ENCODE data around the gene SNX6. TPM values are rescaled to one million over a fixed set of nuclear protein-coding genes. Genes with fewer than 3 reads are reported as not detected.
"Not testable (repeated sequence)": the region's sequence is repeated elsewhere in the genome, so short reads cannot be mapped to it uniquely, and the experiment has no call there.

The SNX6 gene
- polyA plus RNA-seq (ENCODE audit: insufficient read length in 3 of 3) = 100 to 1,000 TPM; 101 to 139 (median 119) TPM
- long read RNA-seq, donor 1, transcript SNX6-201 (14 exons, 2,001 nt) = major isoform, 18 of 39 reads
- long read RNA-seq, donor 1, transcript SNX6-202 (13 exons, 3,398 nt) = minor isoform, 11 of 39 reads
- long read RNA-seq, donor 1, partial matches to known transcripts = 10 of 39 reads
- long read RNA-seq, donor 1, other reads (novel, unspliced or antisense) = 0 of 39 reads
- long read RNA-seq, donor 2, transcript SNX6-201 (14 exons, 2,001 nt) = major isoform, 19 of 41 reads
- long read RNA-seq, donor 2, transcript SNX6-202 (13 exons, 3,398 nt) = minor isoform, 7 of 41 reads
- long read RNA-seq, donor 2, partial matches to known transcripts = 15 of 41 reads
- long read RNA-seq, donor 2, other reads (novel, unspliced or antisense) = 0 of 41 reads
- long read RNA-seq, donor 3, transcript SNX6-201 (14 exons, 2,001 nt) = major isoform, 34 of 60 reads
- long read RNA-seq, donor 3, transcript SNX6-202 (13 exons, 3,398 nt) = minor isoform, 10 of 60 reads
- long read RNA-seq, donor 3, partial matches to known transcripts = 15 of 60 reads
- long read RNA-seq, donor 3, other reads (novel, unspliced or antisense) = 0 of 60 reads
- long read RNA-seq, donor 4, transcript SNX6-201 (14 exons, 2,001 nt) = major isoform, 25 of 42 reads
- long read RNA-seq, donor 4, transcript SNX6-202 (13 exons, 3,398 nt) = minor isoform, 8 of 42 reads
- long read RNA-seq, donor 4, partial matches to known transcripts = 8 of 42 reads
- long read RNA-seq, donor 4, other reads (novel, unspliced or antisense) = 0 of 42 reads
- long read RNA-seq, donor 5 = 0 reads
- long read RNA-seq, donor 6, transcript SNX6-201 (14 exons, 2,001 nt) = major isoform, 15 of 35 reads
- long read RNA-seq, donor 6, partial matches to known transcripts = 17 of 35 reads
- long read RNA-seq, donor 6, other reads (novel, unspliced or antisense) = 0 of 35 reads
- long read RNA-seq, donor 7, transcript SNX6-202 (13 exons, 3,398 nt) = minor isoform, 6 of 88 reads
- long read RNA-seq, donor 7, transcript SNX6-201 (14 exons, 2,001 nt) = major isoform, 27 of 88 reads
- long read RNA-seq, donor 7, partial matches to known transcripts = 50 of 88 reads
- long read RNA-seq, donor 7, other reads (novel, unspliced or antisense) = 5 of 88 reads
- long read RNA-seq, donor 8 = 0 reads
- long read RNA-seq, donor 9, transcript SNX6-202 (13 exons, 3,398 nt) = minor isoform, 6 of 44 reads
- long read RNA-seq, donor 9, transcript SNX6-201 (14 exons, 2,001 nt) = major isoform, 22 of 44 reads
- long read RNA-seq, donor 9, partial matches to known transcripts = 16 of 44 reads
- long read RNA-seq, donor 9, other reads (novel, unspliced or antisense) = 0 of 44 reads
- long read RNA-seq, donor 10, transcript SNX6-202 (13 exons, 3,398 nt) = minor isoform, 5 of 46 reads
- long read RNA-seq, donor 10, transcript SNX6-201 (14 exons, 2,001 nt) = major isoform, 28 of 46 reads
- long read RNA-seq, donor 10, partial matches to known transcripts = 13 of 46 reads
- long read RNA-seq, donor 10, other reads (novel, unspliced or antisense) = 0 of 46 reads
- long read RNA-seq, donor 11, transcript SNX6-201 (14 exons, 2,001 nt) = major isoform, 25 of 34 reads
- long read RNA-seq, donor 11, partial matches to known transcripts = 6 of 34 reads
- long read RNA-seq, donor 11, other reads (novel, unspliced or antisense) = 0 of 34 reads
- long read RNA-seq, donor 12, transcript SNX6-201 (14 exons, 2,001 nt) = major isoform, 8 of 11 reads
- long read RNA-seq, donor 12, partial matches to known transcripts = 0 of 11 reads
- long read RNA-seq, donor 12, other reads (novel, unspliced or antisense) = 0 of 11 reads
- long read RNA-seq, donor 13 = 0 reads
- long read RNA-seq, donor 14, transcript SNX6-201 (14 exons, 2,001 nt) = major isoform, 21 of 35 reads
- long read RNA-seq, donor 14, transcript SNX6-202 (13 exons, 3,398 nt) = minor isoform, 9 of 35 reads
- long read RNA-seq, donor 14, partial matches to known transcripts = 5 of 35 reads
- long read RNA-seq, donor 14, other reads (novel, unspliced or antisense) = 0 of 35 reads
- long read RNA-seq, donor 15, transcript SNX6-201 (14 exons, 2,001 nt) = major isoform, 8 of 11 reads
- long read RNA-seq, donor 15, partial matches to known transcripts = 0 of 11 reads
- long read RNA-seq, donor 15, other reads (novel, unspliced or antisense) = 0 of 11 reads
- long read RNA-seq, donor 16, transcript SNX6-202 (13 exons, 3,398 nt) = minor isoform, 11 of 110 reads
- long read RNA-seq, donor 16, transcript SNX6-201 (14 exons, 2,001 nt) = major isoform, 59 of 110 reads
- long read RNA-seq, donor 16, partial matches to known transcripts = 30 of 110 reads
- long read RNA-seq, donor 16, other reads (novel, unspliced or antisense) = 7 of 110 reads

DNA sequence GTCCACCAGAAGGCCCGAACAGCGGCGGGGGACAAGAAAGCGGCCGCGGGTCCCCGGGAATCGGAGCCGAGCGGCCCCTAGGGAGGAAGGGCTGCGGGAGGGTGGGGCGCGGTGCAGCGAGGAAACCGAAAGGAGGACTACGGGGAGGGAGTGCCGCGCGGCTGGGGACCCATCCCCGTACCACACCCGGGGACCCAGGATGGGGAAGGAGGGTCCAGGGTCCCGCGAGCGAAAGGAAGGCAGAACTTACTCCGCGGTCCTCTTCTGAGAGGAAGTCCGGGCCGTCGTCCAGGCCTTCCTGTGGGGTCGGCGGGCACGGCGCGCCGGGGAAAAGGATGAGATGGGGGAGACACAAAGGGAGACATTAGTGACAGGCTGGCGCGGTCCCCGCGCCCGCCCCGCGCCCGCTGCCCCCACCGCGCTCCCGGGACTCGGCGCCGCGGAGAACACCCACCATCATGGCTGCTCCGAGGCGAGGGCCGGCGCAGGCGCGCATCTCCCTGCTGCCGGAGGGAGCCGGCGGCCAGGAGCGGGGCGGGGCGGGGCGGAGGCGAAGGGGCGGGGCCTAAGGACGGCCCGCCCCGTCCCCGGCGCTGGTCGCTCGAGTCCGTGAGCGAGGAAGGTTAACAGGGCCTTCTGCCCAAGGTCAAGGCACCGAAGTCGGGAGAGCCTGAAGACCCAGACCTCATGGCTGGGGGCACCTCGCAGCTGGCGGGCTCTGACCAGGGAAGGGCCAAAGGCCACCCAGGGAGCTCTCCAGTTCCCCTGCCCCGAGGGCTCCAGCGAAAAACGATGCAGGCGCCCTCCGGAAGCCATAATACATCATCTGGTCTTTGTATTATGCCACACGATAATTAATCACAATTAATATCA, at the start of gene SNX6:
Gene SNX6 (minus strand): TSS at position 492 of the 873 bp plus-strand sequence. CDS start 32 bp downstream, at position 460.
- DNase-seq (ENCODE audit: extremely low read depth in 1 of 11, low read depth in 9 of 11, low spot score in 4 of 11) = peak; percentile 58 to 78 (median 68)

DNA sequence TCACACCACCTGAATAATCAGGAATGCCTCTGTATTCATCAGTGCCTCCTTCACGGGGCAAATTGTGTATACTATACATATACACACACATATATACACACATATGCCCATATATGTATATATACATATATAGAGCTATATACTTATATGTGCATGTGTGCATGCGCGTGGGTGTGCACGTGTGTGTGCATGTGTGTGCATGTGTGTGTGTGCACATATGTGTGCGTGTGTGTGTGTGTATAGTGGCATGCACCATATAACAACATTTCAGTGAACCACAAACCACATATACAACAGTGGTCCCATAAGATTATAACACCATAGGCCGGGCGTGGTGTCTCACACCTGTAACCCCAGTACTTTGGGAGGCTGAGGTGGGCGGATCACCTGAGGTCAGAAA, 48.8 kb upstream of the SNX6 start:
- DNase-seq (ENCODE audit: extremely low read depth in 1 of 11, low read depth in 9 of 11, low spot score in 4 of 11) = no peak

DNA sequence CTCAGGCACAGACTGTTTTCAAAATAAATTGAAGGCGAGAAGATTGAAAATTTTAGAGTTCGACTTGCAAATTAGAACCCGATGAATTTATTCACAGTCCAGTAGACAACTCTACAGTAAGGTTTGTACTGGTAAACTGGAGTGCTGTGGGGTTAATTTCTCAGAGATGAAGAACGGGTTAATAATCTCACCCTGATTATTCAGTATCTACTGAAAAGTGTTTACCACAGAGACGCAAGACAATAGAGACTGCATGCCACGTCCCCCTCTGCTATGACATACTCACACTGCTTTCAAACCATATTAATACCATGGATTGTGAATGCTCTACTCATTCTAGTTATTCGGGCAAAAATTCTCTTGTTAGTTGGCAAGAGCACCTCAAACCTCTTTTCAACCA, 48.4 kb upstream of the SNX6 start:
- no peak for DNase-seq (ENCODE audit: extremely low read depth in 1 of 11, low read depth in 9 of 11, low spot score in 4 of 11)

DNA sequence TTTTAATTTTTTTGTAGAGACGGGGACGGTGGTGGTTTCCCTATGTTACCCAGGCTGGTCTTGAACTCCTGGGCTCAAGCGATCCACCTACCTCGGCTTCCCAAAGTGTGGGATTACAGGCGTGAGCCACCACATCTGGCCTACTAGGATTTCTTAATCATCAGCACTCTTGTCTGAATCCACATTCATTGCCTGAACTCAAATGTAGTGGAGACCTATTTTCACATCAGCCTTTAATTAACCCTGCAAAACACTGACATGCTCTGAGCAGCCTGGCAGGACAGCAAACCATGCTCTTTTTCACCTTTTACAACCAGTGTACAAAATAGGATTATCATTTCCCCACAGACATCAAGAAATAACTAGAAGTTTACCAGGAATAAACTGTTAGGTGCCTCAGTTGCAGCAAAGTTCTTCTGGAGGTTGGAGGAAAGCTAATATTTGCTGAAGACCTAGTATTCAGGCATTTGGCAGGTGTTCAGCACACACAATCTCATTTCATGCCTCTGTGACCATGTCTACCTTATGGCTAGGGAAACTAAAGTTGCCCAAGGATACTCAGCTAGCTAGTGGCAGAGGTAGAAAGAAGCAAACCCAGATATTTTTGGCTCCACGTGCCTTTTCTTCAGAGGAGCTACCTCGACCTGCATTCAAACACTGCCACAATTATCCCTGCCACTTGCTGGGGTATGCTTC, 46.7 kb upstream of the SNX6 start:
- no peak for DNase-seq (ENCODE audit: extremely low read depth in 1 of 11, low read depth in 9 of 11, low spot score in 4 of 11)

DNA sequence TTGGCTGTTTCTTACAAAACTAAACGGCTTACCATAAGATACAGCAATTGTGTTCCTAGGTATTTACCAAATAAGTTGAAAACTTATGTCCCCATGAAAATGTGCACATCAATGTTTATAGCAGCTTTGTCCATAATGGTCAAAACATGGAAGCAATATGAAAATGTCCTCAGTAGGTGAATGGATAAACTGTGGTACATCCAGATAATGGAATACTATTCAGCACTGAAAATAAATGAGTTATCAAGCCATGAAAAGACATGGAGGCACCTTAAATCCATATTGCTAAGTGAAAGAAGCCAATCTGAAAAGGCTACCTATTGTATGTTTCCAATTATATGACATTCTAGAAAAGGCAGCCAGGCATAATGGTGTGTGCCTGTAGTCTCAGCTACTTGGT, 43.8 kb upstream of the SNX6 start:
- DNase-seq (ENCODE audit: extremely low read depth in 1 of 11, low read depth in 9 of 11, low spot score in 4 of 11) = no peak

DNA sequence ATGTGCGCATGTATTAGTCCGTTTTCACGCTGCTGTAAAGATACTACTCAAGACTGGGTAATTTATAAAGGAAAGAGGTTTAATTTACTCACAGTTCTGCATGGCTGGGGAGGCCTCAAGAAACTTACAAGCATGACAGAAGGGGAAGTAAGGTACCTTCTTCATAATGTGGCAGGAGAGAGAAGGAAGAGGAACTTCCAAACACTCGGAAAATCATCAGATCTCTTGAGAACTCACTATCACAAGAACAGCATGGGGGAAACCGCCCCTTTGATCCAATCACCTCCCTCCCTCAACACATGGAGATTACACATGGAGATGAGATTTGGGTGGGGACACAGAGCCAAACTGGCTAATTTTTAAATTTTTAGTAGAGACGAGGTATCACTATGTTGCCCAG, 41.8 kb upstream of the SNX6 start:
- no peak for DNase-seq (ENCODE audit: extremely low read depth in 1 of 11, low read depth in 9 of 11, low spot score in 4 of 11)

DNA sequence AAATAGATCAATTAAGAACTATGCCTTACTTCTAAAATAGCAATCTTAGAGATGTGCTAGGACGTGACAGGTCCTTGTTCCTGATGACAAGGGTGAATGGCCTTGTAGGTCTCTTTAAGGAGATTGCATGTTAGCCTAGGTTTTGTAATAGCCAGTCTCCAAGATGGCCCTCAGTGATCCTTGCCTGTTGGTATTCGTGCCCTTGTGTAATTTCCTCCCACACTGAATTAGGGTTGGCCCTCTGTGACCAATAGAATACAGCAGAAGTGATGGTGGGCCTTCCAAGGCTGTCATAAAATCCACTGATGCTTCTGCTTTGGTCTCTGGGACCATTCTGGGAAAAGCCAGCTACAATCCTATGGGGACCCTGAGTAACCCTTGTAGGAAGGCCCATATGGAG, 38.2 kb upstream of the SNX6 start:
- no peak for DNase-seq (ENCODE audit: extremely low read depth in 1 of 11, low read depth in 9 of 11, low spot score in 4 of 11)

DNA sequence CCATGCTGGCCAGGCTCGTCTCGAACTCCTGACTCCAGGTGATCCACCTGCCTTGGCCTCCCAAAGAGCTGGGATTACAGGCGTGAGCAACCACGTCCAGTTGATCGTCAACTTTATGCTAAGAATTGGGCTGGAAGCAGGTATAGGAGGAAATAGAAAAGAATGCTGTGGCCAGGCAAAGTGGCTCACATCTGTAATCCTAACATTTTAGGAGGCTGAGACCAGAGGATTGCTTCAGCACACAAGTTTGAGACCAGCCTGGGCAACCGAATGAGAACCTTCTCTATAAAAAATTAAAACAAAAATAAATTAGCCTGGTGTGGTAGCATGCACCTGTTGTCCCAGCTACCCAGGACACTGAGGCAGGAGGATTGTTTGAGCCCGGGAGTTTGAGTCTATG, 37.1 kb upstream of the SNX6 start:
- no peak for DNase-seq (ENCODE audit: extremely low read depth in 1 of 11, low read depth in 9 of 11, low spot score in 4 of 11)

DNA sequence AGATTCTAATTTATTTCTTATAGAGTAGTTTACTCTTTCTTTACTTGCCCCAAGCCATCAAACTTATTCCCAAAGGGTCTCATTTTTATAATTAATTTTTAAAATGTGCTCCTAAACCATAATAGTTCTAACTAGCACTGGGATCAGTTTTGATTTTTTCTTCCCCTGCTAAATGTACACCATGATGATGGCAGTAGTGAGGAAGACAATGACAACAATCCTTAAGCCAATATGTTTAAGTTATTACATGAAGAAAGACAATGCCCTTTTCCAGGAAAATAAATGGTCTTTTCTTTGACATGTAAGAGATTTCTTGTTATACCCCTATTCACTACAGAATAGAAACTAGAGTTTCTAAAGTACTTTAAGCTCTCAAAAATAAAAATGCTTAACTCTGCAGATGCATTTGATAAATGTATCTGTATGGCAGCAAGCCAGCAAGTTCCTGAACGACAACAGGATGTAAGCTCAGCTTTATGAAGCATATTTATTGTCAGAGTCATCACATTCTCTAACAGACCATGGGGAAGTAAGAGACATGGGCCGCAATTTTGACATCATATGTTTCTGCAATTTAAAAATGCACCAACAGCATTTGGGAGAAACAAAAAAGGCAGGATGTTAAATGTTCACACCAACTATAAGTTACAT, 36.0 kb upstream of the SNX6 start:
- DNase-seq (ENCODE audit: extremely low read depth in 1 of 11, low read depth in 9 of 11, low spot score in 4 of 11) = peak; percentile 10 to 64 (median 27)

DNA sequence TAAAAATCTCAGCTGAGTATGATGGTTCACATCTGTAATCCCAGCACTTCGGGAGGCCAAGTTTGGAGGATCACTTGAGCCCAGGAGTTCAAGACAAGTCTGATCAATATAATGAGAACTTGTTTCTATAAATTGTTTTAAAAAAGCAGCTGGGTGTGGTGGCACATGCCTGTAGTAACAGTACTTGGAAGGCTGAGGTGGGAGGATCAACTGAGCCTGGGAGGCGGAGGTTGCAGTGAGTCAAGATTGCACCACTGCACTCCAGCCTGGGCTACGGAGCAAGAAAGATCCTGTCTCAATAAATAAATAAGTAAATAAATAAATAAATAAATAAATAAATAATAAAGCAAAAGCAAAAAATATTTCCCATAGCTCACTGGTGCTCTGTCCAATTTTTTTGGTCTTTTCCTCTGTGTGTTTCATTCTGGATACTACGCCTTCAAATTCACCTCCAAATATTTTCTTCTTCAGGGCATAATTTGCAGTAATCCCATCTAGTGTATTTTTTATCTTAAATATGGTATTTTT, 32.7 kb upstream of the SNX6 start:
- DNase-seq (ENCODE audit: extremely low read depth in 1 of 11, low read depth in 9 of 11, low spot score in 4 of 11) = no peak

DNA sequence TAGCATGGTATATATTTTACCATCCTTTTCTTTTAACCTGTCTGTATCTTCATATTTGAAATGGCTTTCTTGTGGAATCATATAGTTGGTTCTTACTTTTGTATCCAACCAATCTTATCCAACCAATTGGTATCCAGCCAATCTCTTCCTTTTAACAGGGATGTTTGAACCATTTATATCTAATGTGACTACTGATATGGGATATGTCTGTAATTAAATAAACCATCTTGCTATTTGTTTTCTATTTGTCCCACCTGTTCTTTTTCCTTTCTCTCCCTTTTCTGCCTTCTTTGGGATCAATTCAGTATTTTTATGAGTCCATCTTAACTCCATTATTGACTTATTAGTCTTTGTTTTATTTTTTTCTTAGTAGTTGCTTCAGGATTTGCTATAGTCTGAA, 30.8 kb upstream of the SNX6 start:
- no peak for DNase-seq (ENCODE audit: extremely low read depth in 1 of 11, low read depth in 9 of 11, low spot score in 4 of 11)

DNA sequence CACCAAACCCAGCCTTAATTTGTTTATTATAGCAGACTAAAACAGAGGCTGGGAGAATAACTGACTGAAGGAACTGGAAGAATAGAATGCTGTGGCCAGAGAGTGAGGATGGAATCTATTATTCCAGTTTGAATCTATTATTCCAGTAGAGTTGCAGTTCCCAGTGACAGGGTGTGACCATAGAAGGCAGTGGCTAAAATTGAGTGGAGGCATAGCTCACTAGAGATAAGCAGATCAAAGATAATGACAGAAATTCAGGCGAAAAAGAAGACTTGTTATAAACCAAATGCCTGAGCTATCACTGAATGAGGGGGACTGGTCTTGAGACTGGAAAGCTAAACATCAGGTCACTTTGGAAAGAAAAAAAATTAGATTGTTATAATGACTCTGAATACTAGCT, 26.0 kb upstream of the SNX6 start:
- no peak for DNase-seq (ENCODE audit: extremely low read depth in 1 of 11, low read depth in 9 of 11, low spot score in 4 of 11)

DNA sequence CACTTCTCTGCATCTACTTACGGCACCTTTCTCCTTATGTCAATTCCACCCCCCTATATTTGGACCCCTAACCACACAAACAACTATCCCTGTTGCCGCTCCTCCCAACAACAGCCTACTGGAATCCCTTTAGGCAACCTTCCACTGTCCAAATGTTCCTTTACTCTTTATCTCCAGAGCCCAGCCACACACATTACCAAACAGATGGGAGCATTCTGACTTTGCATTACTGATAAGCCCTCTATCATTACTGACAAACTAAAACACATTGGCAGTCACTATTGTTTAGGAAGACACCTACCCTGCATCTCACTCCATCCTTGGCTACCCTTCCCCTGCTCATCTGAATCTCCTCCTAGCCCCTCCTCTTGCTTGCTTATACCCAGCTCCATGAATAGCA, 23.1 kb upstream of the SNX6 start:
- not testable (repeated sequence) for DNase-seq (ENCODE audit: extremely low read depth in 1 of 11, low read depth in 9 of 11, low spot score in 4 of 11)

DNA sequence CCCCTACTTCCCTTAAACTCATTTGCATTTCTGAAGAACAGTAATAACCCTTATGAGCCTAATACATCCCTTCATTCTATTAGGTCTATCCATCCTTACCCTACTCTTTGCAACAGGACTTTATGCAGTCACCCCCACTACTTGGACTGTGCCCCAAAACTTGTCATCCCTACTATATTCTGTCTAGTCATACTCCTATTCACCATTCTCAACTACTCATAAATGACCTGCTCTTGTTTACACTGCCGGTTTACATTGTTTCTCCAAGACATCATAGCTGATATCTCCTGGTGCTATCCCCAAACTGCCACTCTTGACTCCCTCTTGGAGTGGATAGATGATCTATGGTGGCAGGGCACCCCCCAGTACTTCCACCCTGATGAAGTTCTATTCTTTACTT, 22.4 kb upstream of the SNX6 start:
- not testable (repeated sequence) for DNase-seq (ENCODE audit: extremely low read depth in 1 of 11, low read depth in 9 of 11, low spot score in 4 of 11)
